ENCODE data around the gene SLC10A4.

Gene SLC10A4

GRCh38 chr4:48489683-48490011 lies 6.5 kb downstream of the SLC10A4 start:
- DNase-seq (ENCODE audit: low spot score): no peak

DNA sequence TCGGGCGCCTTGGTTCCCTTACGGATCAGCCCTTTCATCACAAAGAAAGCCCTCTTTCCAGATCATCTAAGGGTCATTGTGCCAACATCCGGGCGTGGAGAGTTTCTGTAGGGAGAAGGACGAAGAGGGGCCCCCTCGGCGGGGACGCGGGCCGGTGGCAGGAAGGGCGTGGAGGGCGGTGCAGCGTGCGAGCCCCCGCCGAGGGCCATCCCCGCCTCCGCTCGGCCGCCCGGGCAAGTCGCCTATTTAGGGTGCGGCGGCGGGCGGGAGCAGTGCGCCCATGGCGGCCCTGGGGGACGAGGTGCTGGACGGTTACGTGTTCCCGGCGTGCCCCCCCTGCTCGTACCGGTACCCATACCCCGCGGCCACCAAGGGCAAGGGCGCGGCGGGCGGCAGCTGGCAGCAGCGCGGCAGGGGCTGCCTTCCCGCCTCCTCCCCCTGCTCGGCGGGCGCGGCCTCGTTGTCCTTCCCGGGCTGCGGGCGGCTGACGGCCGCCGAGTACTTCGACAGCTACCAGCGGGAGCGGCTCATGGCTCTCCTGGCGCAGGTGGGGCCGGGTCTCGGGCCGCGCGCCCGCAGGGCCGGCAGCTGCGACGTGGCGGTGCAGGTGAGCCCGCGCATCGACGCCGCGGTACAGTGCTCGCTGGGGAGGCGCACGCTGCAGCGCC lies 7.0 kb downstream of the SLC10A4 start, which contains the start of gene ZAR1:
Gene ZAR1, plus strand, starts transcription at position 241 of the 668 bp plus-strand sequence. Its CDS starts 40 bp downstream, at position 281.
- DNase-seq (ENCODE audit: low spot score): no peak

- no peak for DNase-seq (ENCODE audit: low spot score)
Observed at GRCh38 chr4:48490680-48491513, 7.8 kb downstream of the SLC10A4 start.

DNA sequence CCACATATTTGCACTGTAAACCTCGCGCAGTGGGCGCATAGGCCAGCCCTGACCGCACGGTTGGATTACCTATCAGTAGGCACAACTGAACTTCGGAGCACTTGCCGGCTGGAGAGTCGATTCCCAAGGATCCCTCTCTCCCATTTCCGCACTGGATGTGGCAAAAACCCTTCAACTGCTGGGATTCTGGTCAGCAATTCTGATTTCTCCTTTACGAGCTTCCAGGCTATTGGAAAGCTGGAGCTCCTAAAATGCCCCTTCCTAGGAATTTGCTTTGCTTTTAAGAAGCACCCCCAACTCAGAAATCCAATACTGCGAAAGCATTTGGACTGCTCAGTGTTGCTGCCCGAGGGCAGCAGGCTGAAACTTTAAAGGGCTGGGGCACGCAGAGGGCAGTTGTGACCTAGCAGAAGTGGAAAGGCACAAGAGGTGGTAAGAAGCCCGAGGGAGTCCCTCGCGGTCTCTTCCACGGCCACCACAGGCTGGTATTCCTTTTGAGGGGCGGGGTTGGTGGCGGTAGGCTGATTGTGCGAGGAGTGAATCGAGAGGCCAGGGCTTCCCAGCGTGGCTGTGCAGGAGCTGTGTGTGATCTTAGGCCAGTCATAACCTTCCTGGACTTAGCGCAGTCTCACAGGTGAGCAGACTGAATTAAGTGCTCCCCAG lies 8.5 kb downstream of the SLC10A4 start:
- DNase-seq (ENCODE audit: low spot score): no peak

- DNase-seq (ENCODE audit: low spot score): no peak
Observed at GRCh38 chr4:48493452-48494100, 10.4 kb downstream of the SLC10A4 start.

- peak; percentile 43 for DNase-seq (ENCODE audit: low spot score)
Observed at GRCh38 chr4:48495941-48496340, 12.8 kb downstream of the SLC10A4 start.

DNA sequence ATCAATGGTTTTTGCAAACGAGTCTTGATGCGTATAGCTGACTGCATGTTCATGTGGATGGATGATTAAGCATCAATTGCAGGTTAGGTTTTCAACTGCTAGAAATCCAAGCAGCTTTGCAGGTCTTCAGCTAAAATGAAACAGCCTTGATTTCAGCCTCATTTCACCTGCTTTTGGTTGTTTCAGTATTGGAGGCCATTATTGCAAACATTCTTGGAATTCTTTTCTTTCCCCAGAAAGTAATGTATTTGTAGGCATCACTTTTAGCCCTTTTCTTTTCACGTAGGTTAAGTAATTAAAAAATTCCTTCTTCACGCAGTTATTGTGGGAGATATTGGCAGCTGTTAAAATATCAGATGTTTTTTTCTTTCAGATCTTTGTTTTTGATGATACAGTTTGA lies 15.8 kb downstream of the SLC10A4 start:
- DNase-seq (ENCODE audit: low spot score): no peak

DNA sequence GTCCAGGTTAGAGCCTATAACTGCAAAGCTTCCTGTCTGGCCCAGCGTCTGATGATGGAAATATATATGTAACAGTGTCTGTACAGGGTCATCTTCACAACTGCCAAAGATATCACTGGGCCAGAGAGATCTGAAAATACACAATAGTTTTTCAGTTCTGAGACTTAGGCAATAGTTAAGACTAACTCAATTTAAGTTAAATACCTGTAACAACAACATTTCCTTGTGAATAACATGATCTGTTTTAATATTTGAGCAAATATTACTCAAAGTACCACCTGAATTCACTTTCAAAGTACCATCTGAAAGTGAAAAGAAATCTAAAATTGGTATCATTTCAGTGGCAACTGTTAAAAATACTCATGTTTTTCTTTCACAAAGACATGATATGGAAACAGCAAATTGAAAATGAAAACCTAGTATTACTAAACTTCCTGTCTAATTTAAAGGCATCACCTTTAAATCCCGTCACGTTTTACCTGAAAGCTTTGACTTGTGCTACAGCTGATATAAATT lies 16.5 kb downstream of the SLC10A4 start:
- DNase-seq (ENCODE audit: low spot score): no peak

- DNase-seq (ENCODE audit: low spot score): no peak
Observed at GRCh38 chr4:48503233-48504025, 20.3 kb downstream of the SLC10A4 start.

GRCh38 chr4:48504026-48504330 lies 20.8 kb downstream of the SLC10A4 start:
- DNase-seq (ENCODE audit: low spot score): no peak

- DNase-seq (ENCODE audit: low spot score): no peak
Observed at GRCh38 chr4:48504352-48504751, 21.2 kb downstream of the SLC10A4 start.

DNA sequence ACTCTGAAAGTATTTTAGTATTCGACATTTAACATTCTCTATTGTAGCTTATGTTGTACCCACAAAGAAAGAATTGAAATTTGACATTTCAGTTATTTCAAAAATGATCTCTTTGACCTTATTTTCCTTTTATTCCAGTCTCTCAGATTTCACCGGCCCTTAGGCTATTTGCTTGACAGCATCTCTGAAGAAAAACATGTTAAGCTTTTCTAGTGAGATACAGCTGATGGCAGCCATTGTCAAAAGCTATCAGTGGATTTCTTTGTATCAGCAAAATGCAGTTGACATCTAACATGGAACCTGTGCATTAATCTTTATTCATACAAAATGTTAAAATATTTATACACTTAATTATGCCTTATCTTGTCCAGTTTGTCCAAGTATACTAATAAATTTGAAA lies 23.6 kb downstream of the SLC10A4 start:
- DNase-seq (ENCODE audit: low spot score): no peak

DNA sequence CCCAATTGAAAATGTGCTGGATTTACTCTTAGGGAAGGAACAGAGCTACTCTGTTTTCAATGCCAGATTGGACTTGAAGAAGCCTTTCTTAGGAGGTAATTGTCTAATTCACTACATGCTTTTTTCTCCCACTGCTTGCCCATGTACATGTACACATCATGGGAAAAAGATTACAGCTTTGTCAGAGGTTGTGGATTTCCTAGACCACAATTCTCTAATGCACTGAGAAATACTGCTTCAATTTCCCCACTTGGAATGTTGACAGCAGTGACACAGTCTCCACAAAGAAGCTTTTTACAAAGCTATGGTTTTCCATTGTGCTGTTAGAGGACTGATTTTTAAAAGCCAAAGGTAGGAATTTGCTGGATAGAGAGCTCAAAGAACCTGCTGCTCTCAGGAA lies 26.4 kb downstream of the SLC10A4 start:
- DNase-seq (ENCODE audit: low spot score): no peak

DNA sequence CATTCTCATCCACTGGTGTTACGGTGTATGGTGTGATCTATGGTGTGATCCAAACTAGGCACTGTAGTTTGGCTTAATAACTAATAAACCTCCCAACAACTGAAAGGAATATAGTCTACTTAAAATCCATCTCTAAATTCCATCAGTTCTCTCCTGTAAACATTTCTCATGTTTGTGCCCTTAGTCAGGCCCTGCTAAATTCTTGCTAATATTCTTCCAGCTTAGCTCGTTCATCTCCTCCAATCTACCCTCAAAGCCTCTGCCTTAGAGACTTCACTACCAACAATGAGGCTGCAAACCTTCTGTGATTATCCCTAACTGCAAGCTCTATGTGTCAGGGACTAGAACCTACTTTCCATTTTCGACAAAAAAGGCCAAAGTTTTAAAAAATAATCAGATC lies 35.0 kb downstream of the SLC10A4 start:
- no peak for DNase-seq (ENCODE audit: low spot score)

DNA sequence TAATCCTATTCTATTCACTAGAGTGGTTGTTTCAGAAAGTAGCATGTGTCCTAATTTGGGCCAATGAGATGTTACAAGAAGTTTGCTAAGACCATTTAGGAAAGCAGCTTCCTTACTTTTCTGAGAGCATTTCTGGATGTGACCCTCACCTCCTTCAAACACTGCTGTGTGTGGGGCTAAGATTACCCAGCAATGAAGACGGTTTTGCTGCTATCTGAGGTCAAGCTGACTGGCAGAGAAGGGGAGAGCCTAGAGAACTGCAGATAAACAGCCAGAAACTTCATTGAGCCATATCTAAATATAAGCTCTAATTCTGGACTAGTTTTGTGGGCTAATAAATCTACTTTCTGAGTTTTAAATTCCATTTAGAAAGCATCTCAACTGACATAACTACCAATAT lies 43.3 kb downstream of the SLC10A4 start:
- no peak for DNase-seq (ENCODE audit: low spot score)

DNA sequence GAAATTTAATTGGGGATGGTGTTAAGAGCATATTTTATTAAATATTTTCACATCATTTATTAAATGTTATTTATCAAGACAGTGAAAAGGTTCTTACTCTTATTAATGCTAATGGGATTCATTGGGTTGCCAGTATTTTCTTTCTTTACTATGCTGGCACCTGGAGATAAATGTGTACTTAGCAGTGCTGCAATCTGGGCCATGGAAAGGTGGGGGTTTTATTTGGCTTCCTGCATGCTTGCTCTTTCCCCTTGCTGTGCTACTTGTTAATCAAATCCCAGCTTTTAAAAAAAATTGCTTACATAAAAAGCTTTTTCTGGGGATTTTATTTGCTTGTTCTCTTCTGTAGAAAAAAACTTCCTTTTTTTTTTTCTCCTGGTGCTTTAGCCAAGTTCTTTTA lies 55.2 kb downstream of the SLC10A4 start:
- no peak for DNase-seq (ENCODE audit: low spot score)
